Measurements from ENCODE around the gene DUT. TPM values are rescaled to one million over a fixed set of nuclear protein-coding genes. Genes with fewer than 3 reads are reported as not detected.
A peak's percentile ranks its signal among the peaks of the same experiment; 100 is the strongest.

The DUT gene
- total and polyA plus RNA-seq, 2 experiments from 2014 or later: 82.5 to 420 TPM

GRCh38 chr15:48365575-48365974, 34.3 kb downstream of the DUT start:
- Histone ChIP-seq H3K4me1 (ENCODE audit: insufficient read depth) (no peaks in the 10 kb centered on the region), H3K27me3 (ENCODE audit: insufficient read depth) (no peaks in the 10 kb centered on the region), H2AFZ (no peak overlapping the region), H3K27ac (ENCODE audit: low read depth) (no peak overlapping the region), H3K4me2 (no peak overlapping the region), H4K20me1 (replicated peaks; ENCODE audit: insufficient read depth) (no peaks in the 10 kb centered on the region), H3K36me3 (ENCODE audit: insufficient read depth) (no peaks in the 10 kb centered on the region), H3F3A (replicated peaks; ENCODE audit: low read depth) (no peaks in the 10 kb centered on the region), H3K4me3 (no peak overlapping the region), H3K79me2 (replicated peaks; ENCODE audit: insufficient read depth) (no peaks in the 10 kb centered on the region), H3K9me2 (ENCODE audit: insufficient read depth) (0 out of 2 replicates have a peak, but pooled peaks cover 3% of the 10 kb centered on the region)
- Mint-ChIP-seq H3K27me3 (ENCODE audit: insufficient read depth, low read depth, poor library complexity) (peaks cover 2% of the 10 kb centered on the region), H3K9me3 (no peaks in the 10 kb centered on the region), H3K4me1 (no peaks in the 10 kb centered on the region), H3K27ac (no peak overlapping the region), H3K4me3 (no peak overlapping the region), H3K36me3 (ENCODE audit: low read depth) (no peaks in the 10 kb centered on the region)
- TF ChIP-seq REST (IDR thresholded peaks at IDR 0.05; ENCODE audit: unreplicated experiment) (no peak), CTCF (conservative IDR thresholded peaks at IDR 0.05; ENCODE audit: low read depth in 2 of 2) (no peak)
- DNase-seq (ENCODE audit: low spot score) (no peak), ATAC-seq (no peak)

GRCh38 chr15:48366584-48367312, 35.5 kb downstream of the DUT start:
- peaks cover 2% of the 10 kb centered on the region for H3K27me3 Mint-ChIP-seq (ENCODE audit: insufficient read depth, low read depth, poor library complexity)
- no peak overlapping the region for H3K27ac Mint-ChIP-seq
- no peak for DNase-seq (ENCODE audit: low spot score)
- no peaks in the 10 kb centered on the region for H3K9me3 Mint-ChIP-seq
- H3K4me1 Mint-ChIP-seq: no peaks in the 10 kb centered on the region
- Histone ChIP-seq H4K20me1 (replicated peaks; ENCODE audit: insufficient read depth) (no peaks in the 10 kb centered on the region), H3K4me3 (no peak overlapping the region), H3K36me3 (ENCODE audit: insufficient read depth) (no peaks in the 10 kb centered on the region), H3K4me1 (ENCODE audit: insufficient read depth) (no peaks in the 10 kb centered on the region), H3K27ac (ENCODE audit: low read depth) (no peak overlapping the region), H3F3A (replicated peaks; ENCODE audit: low read depth) (no peaks in the 10 kb centered on the region), H3K9me2 (ENCODE audit: insufficient read depth) (0 out of 2 replicates have a peak, but pooled peaks cover 3% of the 10 kb centered on the region), H3K4me2 (no peak overlapping the region), H2AFZ (0 out of 2 replicates have a peak overlapping the region, but pooled peaks have one; percentile 47), H3K79me2 (replicated peaks; ENCODE audit: insufficient read depth) (no peaks in the 10 kb centered on the region), H3K27me3 (ENCODE audit: insufficient read depth) (no peaks in the 10 kb centered on the region)
- H3K36me3 Mint-ChIP-seq (ENCODE audit: low read depth): no peaks in the 10 kb centered on the region
- no peak for ATAC-seq
- H3K4me3 Mint-ChIP-seq: no peak overlapping the region
- TF ChIP-seq EZH2phosphoT487 (IDR thresholded peaks at IDR 0.05; ENCODE audit: unreplicated experiment): no peak
- TF ChIP-seq EZH2 (IDR thresholded peaks at IDR 0.05; ENCODE audit: low read depth, unreplicated experiment): no peak
- TF ChIP-seq ZNF114 (CRISPR knock-in tag; IDR thresholded peaks at IDR 0.05): no peak
- TF ChIP-seq ZNF331 (CRISPR knock-in tag; IDR thresholded peaks at IDR 0.05; ENCODE audit: low read depth): no peak
- no peak for TF ChIP-seq REST (IDR thresholded peaks at IDR 0.05; ENCODE audit: unreplicated experiment)
- TF ChIP-seq CTCF (conservative IDR thresholded peaks at IDR 0.05; ENCODE audit: low read depth in 2 of 2): no peak
- TF ChIP-seq CREB1 (CRISPR knock-in tag; IDR thresholded peaks at IDR 0.05; ENCODE audit: low read depth): no peak
- TF ChIP-seq NANOG (IDR thresholded peaks at IDR 0.05; ENCODE audit: borderline replicate concordance): no peak
- no peak for TF ChIP-seq JUNB (IDR thresholded peaks at IDR 0.05; ENCODE audit: unreplicated experiment)
